Ramos (cell line): Measurements from ENCODE around the gene CLMN.

Experiments
- in situ Hi-C: fragments of 300-500 bp; cut with MboI; formaldehyde crosslinking; loops from one replicate; pipeline ENCODE4 v1.14.3; 2022; ENCODE audit warnings: low sequenced_read_pairs; ENCODE audit not compliant: unreplicated experiment

CLMN gene

GRCh38 chr14:95252219-95252618 is 67.5 kb downstream of the CLMN start:
- in situ Hi-C loops: no loop called here

- in situ Hi-C loops: no loop called here
Observed at GRCh38 chr14:95250936-95251335, 68.8 kb downstream of the CLMN start.

GRCh38 chr14:95250140-95250769 is 69.5 kb downstream of the CLMN start:
- in situ Hi-C loops: no loop called here

- in situ Hi-C loops: no loop called here
Observed at GRCh38 chr14:95248432-95248831, 71.3 kb downstream of the CLMN start.

- in situ Hi-C loops: no loop called here
Observed at GRCh38 chr14:95246870-95247269, 72.8 kb downstream of the CLMN start.

GRCh38 chr14:95245334-95245733 is 74.4 kb downstream of the CLMN start:
- in situ Hi-C loops: no loop called here

- in situ Hi-C loops: no loop called here
Observed at GRCh38 chr14:95244587-95244986, 75.1 kb downstream of the CLMN start.

GRCh38 chr14:95242870-95243269 is 76.8 kb downstream of the CLMN start:
- in situ Hi-C loops: no loop called here

GRCh38 chr14:95240859-95241813 is 78.6 kb downstream of the CLMN start:
- in situ Hi-C loops: no loop called here

GRCh38 chr14:95238487-95239298 is 81.0 kb downstream of the CLMN start:
- in situ Hi-C loops: no loop called here

GRCh38 chr14:95237958-95238340 is 81.8 kb downstream of the CLMN start:
- in situ Hi-C loops: no loop called here

GRCh38 chr14:95237121-95237957 is 82.4 kb downstream of the CLMN start:
- in situ Hi-C loops: no loop called here

GRCh38 chr14:95236221-95236620 is 83.5 kb downstream of the CLMN start:
- in situ Hi-C loops: no loop called here

GRCh38 chr14:95235767-95236166 is 83.9 kb downstream of the CLMN start:
- in situ Hi-C loops: no loop called here

GRCh38 chr14:95235351-95235750 is 84.4 kb downstream of the CLMN start:
- in situ Hi-C loops: no loop called here

GRCh38 chr14:95234426-95234825 is 85.3 kb downstream of the CLMN start:
- in situ Hi-C loops: no loop called here

- in situ Hi-C loops: no loop called here
Observed at GRCh38 chr14:95233702-95234241, 85.9 kb downstream of the CLMN start.

GRCh38 chr14:95232894-95233584 is 86.7 kb downstream of the CLMN start:
- in situ Hi-C loops: no loop called here
